HG03432 (cell line): ENCODE data around the gene MT1H.
"Not testable (repeated sequence)": the region's sequence is repeated elsewhere in the genome, so short reads cannot be mapped to it uniquely, and the experiment has no call there.

Experiments
- ATAC-seq: cut with Tn5 transposase; IDR thresholded peaks from one replicate; pipeline ENCODE4 v1.9.1; 2021; ENCODE audit warnings: mild to moderate bottlenecking, moderate library complexity; ENCODE audit not compliant: unreplicated experiment

MT1H gene

GRCh38 chr16:56669005-56669839 lies at the start of gene MT1H:
Gene MT1H, plus strand, starts transcription at chr16:56669814. Its CDS starts 71 bp downstream, at chr16:56669885.
- no peak for ATAC-seq

DNA sequence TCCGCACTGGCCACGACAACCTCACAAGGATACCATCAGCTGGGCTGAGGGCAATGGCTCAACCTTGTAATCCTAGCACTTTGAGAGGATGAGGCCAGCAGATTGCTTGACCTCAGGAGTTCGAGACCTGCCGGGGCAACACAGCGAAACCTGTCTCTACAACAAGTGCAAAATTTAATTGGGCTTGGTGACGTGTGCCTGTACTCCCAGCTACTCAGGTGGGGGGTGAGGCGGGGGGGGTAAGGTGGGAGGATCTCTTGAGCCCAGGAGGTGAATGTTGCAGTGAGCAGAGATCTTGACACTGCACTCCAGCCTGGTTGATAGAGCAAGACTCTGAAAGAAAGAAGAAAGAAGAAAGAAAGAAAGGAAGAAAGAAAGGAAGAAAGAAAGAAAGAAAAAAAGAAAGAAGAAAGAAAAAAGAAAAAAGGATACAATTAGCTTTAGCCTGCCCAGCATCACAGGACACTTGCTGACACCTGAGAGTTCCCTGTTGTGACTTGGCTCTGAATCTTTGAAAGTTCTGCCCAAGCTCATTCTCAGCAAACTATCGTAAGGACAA lies 49.2 kb upstream of the MT1H start:
- no peak for ATAC-seq

GRCh38 chr16:56621665-56622445 lies 47.8 kb upstream of the MT1H start:
- ATAC-seq, result not testable (repeated sequence)

DNA sequence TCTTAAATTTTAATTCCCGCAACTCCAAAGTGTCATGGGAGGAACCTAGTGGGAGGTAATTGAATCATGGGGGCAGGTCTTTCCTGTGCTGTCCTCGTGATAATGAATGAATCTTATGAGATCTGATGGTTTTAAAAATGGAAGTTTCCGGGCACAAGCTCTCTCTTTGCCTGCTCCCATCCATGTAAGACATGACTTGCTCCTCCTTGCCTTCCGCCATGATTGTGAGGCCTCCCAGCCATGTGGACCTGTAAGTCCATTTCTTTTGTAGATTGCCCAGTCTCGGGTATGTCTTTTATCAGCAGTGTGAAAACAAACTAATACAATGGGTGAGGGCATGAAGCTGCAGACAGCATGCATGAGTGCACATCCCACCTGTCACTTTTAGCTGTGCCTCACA lies 46.4 kb upstream of the MT1H start:
- not testable (repeated sequence) for ATAC-seq

DNA sequence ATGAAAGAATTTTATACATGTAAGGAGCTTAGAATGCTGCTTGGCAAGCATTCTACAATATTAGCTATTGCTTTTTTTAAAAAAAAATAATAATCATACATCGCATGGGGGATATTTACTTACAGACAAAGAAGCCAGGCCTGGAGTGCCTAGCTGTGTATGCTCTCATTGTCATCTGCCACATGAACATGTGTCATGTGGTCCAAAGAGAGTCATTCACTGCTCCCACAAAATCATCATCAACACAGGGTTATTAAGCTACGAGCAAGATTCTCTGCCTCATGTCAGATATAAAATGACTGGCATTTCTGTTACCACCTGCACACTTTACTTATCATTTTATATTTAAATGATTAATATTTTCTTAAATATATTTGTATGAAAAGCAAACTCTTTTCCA lies 46.0 kb upstream of the MT1H start:
- no peak for ATAC-seq

DNA sequence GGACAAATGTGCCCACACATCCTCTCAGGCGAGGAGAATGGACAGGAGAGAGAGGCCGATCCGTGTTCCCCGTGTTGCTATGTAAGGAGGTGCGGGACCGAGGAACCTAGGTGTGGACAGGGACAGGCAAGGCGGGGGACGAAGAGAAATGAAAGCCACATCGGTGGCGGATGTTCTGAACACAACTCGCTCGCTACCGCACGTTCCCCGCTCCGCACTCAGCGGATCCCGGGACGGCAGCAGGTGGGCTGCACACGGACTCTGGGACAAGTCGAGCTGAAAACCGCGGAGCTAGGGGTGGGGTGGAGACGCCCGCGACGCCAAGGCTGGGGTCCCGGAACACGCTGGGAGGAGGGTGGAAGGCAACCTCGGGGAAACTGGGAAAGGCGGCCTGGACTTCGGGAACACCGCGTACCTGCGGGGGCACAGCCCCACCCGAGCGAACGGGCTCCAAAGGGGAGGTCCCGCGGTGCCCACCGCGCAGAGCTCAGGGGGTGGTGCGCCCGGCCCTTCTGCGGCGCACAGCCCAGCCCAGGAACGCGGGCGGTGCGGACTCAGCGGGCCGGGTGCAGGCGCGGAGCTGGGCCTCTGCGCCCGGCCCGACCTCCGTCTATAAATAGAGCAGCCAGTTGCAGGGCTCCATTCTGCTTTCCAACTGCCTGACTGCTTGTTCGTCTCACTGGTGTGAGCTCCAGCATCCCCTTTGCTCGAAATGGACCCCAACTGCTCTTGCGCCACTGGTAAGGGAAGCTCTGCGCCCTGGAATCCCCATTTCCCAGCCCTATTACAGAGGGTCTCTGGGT lies 44.3 kb upstream of the MT1H start, which contains the start of gene MT1E:
MT1E (plus strand) TSS at position 642 of the 803 bp plus-strand sequence; CDS start at position 713, 71 bp downstream.
- peak; percentile 58 for ATAC-seq

DNA sequence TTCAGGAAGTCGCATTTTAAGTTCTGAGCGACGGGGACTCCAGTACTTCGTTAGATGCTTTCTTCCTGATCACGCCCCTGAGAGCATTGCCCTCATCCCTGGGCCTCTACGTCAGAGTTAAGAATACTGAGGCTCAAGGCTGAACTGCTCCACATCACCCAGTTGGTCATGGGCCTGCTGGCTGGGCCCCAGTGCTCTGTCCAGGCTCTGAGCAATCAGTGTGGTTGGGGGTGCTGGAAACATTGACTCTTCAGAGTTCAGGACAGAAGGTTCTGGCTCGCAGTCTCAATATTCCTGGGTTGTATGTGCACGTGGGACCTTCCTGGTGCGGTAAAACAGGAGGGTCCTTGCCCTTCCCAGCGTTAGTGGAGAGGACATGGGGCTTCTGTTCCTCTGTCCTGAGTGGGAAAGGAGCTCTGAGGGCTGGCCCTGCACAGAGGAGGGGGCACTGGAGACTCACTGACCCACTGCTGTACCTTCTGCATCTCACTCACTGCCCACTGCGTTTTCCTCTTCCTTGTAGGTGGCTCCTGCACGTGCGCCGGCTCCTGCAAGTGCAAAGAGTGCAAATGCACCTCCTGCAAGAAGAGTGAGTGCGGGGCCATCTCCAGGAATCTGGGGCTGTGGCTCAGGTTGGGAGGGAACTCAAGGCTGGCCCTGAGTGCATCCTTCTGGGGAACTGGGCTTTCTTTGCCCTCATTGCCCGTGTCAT lies 43.5 kb upstream of the MT1H start:
- peak; percentile 10 for ATAC-seq

- ATAC-seq, result no peak
Measured at GRCh38 chr16:56626685-56627084, 42.9 kb upstream of the MT1H start.

DNA sequence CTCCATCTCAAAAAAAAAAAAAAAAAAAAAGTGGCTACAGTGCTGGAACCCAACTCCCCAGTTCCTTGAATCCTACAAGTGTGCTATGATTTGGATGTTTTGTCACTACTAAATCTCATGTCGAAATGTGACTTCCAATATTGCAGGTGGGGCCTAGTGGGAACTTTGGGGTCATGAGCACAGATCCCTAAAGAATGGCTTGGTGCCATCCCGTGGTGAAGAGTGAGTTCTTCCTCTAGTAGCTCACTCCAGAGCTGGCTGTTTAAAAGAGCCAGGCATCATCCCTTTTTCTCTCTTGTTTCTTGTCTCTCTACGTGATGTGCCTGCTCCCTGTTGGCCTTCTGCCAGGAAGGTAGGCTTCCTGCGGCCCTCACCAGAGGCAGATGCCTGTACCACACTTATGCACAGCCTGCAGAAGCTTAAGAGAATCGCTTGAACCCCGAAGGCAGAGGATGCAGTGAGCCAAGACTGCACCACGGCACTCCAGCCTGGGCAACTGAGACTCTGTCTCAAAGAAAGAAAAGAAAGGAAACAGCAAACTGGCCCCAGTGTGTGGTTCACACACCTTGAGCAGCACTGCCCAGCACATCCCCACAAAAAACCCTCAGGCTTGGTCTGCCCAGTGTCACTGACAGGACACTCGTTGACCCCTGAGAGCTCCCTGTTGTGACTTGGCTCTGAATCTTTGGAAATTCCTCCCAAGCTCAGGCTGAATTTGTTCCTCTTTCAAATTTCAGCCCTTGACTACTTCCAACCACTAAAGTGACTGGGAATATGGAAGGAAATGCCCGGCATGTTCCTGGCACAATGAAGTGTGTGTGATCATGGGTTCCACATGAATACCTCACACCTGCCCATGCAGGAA lies 40.9 kb upstream of the MT1H start:
- no peak for ATAC-seq

GRCh38 chr16:56629531-56629930 lies 40.1 kb upstream of the MT1H start:
- peak; percentile 3 for ATAC-seq

DNA sequence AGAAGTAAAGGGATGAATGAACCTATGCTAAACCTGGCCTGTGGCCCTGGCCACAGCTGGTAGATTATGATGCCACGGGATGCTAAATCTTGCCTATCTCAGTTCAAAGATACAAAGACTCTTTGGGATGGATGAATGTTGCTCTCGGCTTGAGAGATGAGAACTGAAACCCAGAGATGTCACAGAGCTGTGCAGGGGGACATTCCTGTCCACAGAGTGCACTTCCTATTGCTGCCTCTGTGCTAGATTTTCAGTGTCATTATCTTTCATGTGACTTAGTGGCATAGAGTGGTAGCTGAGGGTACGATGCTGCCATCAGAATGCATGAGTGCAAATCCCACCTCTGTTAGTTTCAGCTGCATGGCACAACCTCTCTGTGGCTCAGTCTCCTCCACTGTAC lies 39.5 kb upstream of the MT1H start:
- peak; percentile 82 for ATAC-seq

DNA sequence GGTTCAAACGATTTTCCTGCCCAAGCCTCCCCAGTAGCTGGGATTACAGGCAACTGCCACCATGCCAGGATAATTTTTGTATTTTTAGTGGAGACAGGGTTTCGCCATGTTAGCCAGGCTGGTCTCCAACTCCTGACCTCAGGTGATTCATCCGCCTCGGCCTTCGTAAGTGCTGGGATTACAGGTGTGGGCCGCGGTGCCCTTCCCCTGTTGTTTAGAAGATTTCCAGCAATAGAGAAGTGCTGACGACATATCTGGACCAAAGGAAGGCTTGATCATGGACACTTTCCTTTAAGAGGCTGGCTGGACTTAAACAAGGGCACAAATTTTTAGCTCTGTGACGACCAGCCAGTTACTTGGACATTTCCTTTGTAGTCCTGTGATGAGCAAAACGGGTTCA lies 38.4 kb upstream of the MT1H start:
- no peak for ATAC-seq

DNA sequence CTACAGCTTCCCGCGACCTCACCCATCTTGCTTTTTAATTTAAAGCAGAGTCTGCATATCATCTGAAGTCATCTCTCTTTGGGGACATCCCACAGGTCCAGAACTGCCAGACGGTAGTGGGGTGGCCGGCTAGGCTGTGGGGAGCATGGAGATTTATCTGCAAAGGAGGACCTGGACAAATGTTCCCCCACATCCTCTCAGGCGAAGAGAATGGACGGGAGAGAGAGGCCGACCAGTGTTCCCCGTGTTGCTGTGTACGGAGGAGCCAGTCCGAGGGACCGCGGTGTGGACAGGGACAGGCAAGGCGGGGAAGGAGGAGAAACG lies 37.8 kb upstream of the MT1H start:
- no peak for ATAC-seq

DNA sequence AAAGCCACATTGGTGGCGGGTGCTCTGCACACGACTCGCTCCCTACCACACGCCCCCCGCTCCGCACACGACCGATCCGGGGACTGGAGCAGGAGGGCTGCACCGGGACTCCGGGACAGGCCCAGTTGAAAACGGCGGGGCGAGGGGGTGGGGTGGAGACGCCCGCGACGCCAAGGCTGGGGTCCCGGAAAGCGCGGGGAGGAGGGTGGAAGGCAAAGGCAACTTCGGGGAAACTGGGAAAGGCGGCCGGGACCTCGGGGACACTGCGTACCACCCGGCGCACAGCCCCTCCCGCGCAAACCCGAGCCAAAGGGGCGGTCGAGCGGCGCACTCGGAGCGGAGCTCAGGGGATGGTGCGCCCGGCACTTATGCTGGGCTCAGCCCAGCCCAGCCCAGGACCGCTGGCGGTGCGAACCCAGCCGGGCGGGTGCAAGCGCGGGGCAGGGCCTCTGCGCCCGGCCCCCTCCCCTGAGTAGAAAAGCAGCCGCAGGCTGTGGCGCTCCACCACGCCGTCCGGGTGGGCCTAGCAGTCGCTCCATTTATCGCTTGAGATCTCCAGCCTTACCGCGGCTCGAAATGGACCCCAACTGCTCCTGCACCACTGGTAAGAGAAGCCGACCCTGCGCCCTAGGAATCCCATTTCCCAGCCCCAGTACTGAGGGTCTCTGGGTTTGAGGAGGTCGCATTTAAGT lies 37.3 kb upstream of the MT1H start, which contains the start of gene MT1M:
MT1M (plus strand) TSS at position 504 of the 692 bp plus-strand sequence; CDS start at position 577, 73 bp downstream.
- ATAC-seq, result no peak

- no peak for ATAC-seq
Measured at GRCh38 chr16:56632848-56633365, 36.7 kb upstream of the MT1H start.

GRCh38 chr16:56633535-56633934 lies 36.1 kb upstream of the MT1H start:
- no peak for ATAC-seq

DNA sequence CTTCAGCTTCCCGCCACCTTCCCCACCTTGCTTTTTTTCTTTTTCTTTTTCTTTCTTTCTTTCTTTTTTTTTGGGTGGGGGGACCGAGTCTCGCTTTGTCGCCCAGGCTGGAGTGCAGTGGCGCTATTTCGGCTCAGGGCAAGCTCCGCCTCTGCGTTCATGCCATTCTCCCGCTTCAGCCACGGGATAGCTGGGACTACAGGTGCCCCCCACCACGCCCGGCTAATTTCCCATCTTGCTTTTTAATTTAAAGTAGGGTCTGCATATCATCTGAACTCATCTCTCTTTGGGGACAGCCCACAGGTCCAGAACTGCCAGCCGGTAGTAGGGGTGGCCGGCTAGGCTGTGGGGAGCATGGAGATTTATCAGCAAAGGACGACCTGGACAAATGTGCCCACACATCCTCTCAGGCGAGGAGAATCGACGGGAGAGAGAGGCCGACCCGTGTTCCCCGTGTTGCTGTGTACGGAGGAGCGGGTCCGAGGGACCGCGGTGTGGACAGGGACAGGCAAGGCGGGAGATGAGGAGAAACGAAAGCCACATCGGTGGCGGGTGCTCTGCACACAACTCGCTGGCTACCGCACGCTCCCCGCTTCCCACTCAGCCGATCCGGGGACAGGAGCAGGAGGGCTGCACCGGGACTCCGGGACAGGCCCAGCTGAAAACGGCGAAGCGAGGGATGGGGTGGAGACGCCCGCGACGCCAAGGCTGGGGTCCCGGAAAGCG lies 34.7 kb upstream of the MT1H start:
- no peak for ATAC-seq
